HCT116 (cell line): Measurements from ENCODE around the gene CCDC88C. TPM values are rescaled to one million over a fixed set of nuclear protein-coding genes. Genes with fewer than 3 reads are reported as not detected.

Source experiments
- ATAC-seq: fragments of 200-7000 bp; cut with Tn5 transposase; 2 replicates; pipeline ENCODE4 v1.9.1; 2020; ENCODE audit warnings: mild to moderate bottlenecking, moderate library complexity
- BruUV-seq: library from RNA; stranded (reverse); fragments of 400-500 nt; replicated peaks from 2 replicates; lab custom pipeline; 2021; lab: Mats Ljungman, UMichigan
- CTCF ChIA-PET: fragments of 300-600 bp; sonication (Branson Sonifier 250); formaldehyde crosslinking; loops from one replicate; lab custom pipeline; 2021; ENCODE audit warnings: antibody characterized with exemption; lab: Charles Lee
- POLR2A ChIA-PET: fragments of 300-600, 350-600 bp; sonication (Branson Sonifier 250); formaldehyde crosslinking; loops from one replicate; lab custom pipeline; 2021; ENCODE audit warnings: antibody characterized with exemption; lab: Charles Lee
- RAD21 ChIA-PET, 2 experiments: fragments of 300-600 bp; sonication (Branson Sonifier 250); formaldehyde crosslinking; loops; one replicate each; lab custom pipeline; 2023; ENCODE audit warnings: low total read pairs in 2 of 2; ENCODE audit not compliant: uncharacterized antibody in 2 of 2, unreplicated experiment in 2 of 2, low non-redundant PET in 1 of 2; lab: Charles Lee
- DNase-seq: peaks from one replicate; pipeline ENCODE4 v3.0.0-alpha.2; 2010; ENCODE audit warnings: low read depth, low spot score
- H2AFZ ChIP-seq: fragments of 200-600 bp; shearing (Covaris generic), sonication (generic); 2 replicates; pipeline ENCODE4 v1.6.1; 2017; ENCODE audit warnings: low read depth, mixed run types, mixed read lengths, antibody characterized with exemption, low read length; ENCODE audit not compliant: poor library complexity, severe bottlenecking
- H3K27ac ChIP-seq: 2 replicates; pipeline ENCODE4 v1.5.1; 2012; ENCODE audit warnings: low read depth, low read length
- H3K27me3 ChIP-seq: fragments of 200-600 bp; sonication (generic); 2 replicates; pipeline ENCODE4 v1.6.1; 2016; ENCODE audit warnings: mixed run types, low read length, mixed read lengths; ENCODE audit not compliant: insufficient read depth
- H3K36me3 ChIP-seq, 2 experiments: fragments of 200-500 bp in 1 of 2; fragments of 200-600 bp in 1 of 2; sonication (Bioruptor generic) in 1 of 2; sonication (generic) in 1 of 2; 2 replicates each; pipeline versions ENCODE4 v1.5.1 to v1.6.1; 2014 to 2016; ENCODE audit warnings: low read length in 2 of 2, inconsistent platforms in 1 of 2, mixed read lengths in 1 of 2, mixed run types in 1 of 2; ENCODE audit not compliant: insufficient read depth in 2 of 2, control insufficient read depth in 1 of 2
- H3K4me1 ChIP-seq, 2 experiments: fragments of 200-600 bp in 1 of 2; sonication (generic) in 1 of 2; 2 replicates each; pipeline versions ENCODE4 v1.5.1 to v1.6.1; 2012 to 2017; ENCODE audit warnings: low read length in 2 of 2, inconsistent platforms in 1 of 2, mild to moderate bottlenecking in 1 of 2, mixed read lengths in 1 of 2, mixed run types in 1 of 2, moderate library complexity in 1 of 2; ENCODE audit not compliant: insufficient read depth in 2 of 2, control insufficient read depth in 1 of 2
- H3K4me2 ChIP-seq: fragments of 200-600 bp; sonication (generic); 2 replicates; pipeline ENCODE4 v1.6.1; 2017; ENCODE audit warnings: mixed run types, low read length, mixed read lengths
- H3K4me3 ChIP-seq, 2 experiments: fragments of 200-600 bp in 1 of 2; sonication (generic) in 1 of 2; replicated peaks in 1 of 2; 2 replicates each; pipeline ENCODE4 v1.5.1; 2011 to 2016; ENCODE audit warnings: low read length in 2 of 2, control low read depth in 1 of 2, low read depth in 1 of 2, mild to moderate bottlenecking in 1 of 2, mixed read lengths in 1 of 2, mixed run types in 1 of 2
- H3K79me2 ChIP-seq: fragments of 200-600 bp; sonication (generic); 2 replicates; pipeline ENCODE4 v1.6.1; 2017; ENCODE audit warnings: mild to moderate bottlenecking, mixed run types, low read length, moderate library complexity, mixed read lengths; ENCODE audit not compliant: insufficient read depth
- H3K9ac ChIP-seq: fragments of 200-600 bp; sonication (generic); 2 replicates; pipeline ENCODE4 v1.6.1; 2016; ENCODE audit warnings: low read length, mixed read lengths
- H3K9me2 ChIP-seq: fragments of 200-600 bp; sonication (generic), shearing (Covaris generic); 2 replicates; pipeline ENCODE4 v1.6.1; 2017; ENCODE audit warnings: mixed run types, mild to moderate bottlenecking, moderate library complexity; ENCODE audit not compliant: insufficient read depth
- H3K9me3 ChIP-seq, 2 experiments: fragments of 200-500 bp in 1 of 2; fragments of 200-600 bp in 1 of 2; sonication (Bioruptor generic) in 1 of 2; sonication (generic) in 1 of 2; 2 replicates each; pipeline ENCODE4 v1.6.1; 2014 to 2017; ENCODE audit warnings: low read length in 2 of 2, mixed read lengths in 2 of 2, inconsistent platforms in 1 of 2, low read depth in 1 of 2, mild to moderate bottlenecking in 1 of 2, mixed run types in 1 of 2, moderate library complexity in 1 of 2; ENCODE audit not compliant: control insufficient read depth in 1 of 2, insufficient read depth in 1 of 2
- H4K20me1 ChIP-seq: fragments of 200-600 bp; sonication (generic), shearing (Covaris generic); 2 replicates; pipeline ENCODE4 v1.6.1; 2017; ENCODE audit warnings: mixed run types, mild to moderate bottlenecking, moderate library complexity; ENCODE audit not compliant: insufficient read depth
- CEBPB ChIP-seq: IDR thresholded peaks from 2 replicates; pipeline ENCODE4 v1.6.1; 2012; ENCODE audit warnings: low read depth
- CTCF ChIP-seq, 3 experiments: fragments of 200-600 bp in 1 of 3; sonication (generic) in 1 of 3; IDR thresholded peaks in 2 of 3; conservative IDR thresholded peaks in 1 of 3; 2 replicates each; pipeline ENCODE4 v1.5.1; 2012 to 2017; ENCODE audit warnings: low read depth in 2 of 3, low read length in 2 of 3, antibody characterized with exemption in 1 of 3, borderline replicate concordance in 1 of 3, control low read depth in 1 of 3, mild to moderate bottlenecking in 1 of 3, mixed read lengths in 1 of 3, mixed run types in 1 of 3, moderate library complexity in 1 of 3; ENCODE audit not compliant: insufficient read depth in 1 of 3
- EGR1 ChIP-seq: IDR thresholded peaks from 2 replicates; pipeline ENCODE4 v1.6.1; 2012; ENCODE audit warnings: low read depth
- ELF1 ChIP-seq: IDR thresholded peaks from 2 replicates; pipeline ENCODE4 v1.6.1; 2012; ENCODE audit warnings: low read depth, borderline replicate concordance
- EZH2phosphoT487 ChIP-seq: fragments of 200-600 bp; IDR thresholded peaks from 2 replicates; pipeline ENCODE4 v1.6.1; 2018; ENCODE audit warnings: antibody characterized with exemption, borderline replicate concordance
- FOSL1 ChIP-seq: IDR thresholded peaks from 2 replicates; pipeline ENCODE4 v1.6.1; 2012; ENCODE audit warnings: low read depth
- JUND ChIP-seq: IDR thresholded peaks from 2 replicates; pipeline ENCODE4 v1.6.1; 2012
- MAX ChIP-seq: IDR thresholded peaks from 2 replicates; pipeline ENCODE4 v1.6.1; 2012
- POLR2A ChIP-seq: IDR thresholded peaks from 2 replicates; pipeline ENCODE4 v1.7.0; 2011; ENCODE audit warnings: borderline replicate concordance; ENCODE audit not compliant: insufficient read depth, insufficient read length; ENCODE audit errors: extremely low read depth
- POLR2AphosphoS5 ChIP-seq: IDR thresholded peaks from 2 replicates; pipeline ENCODE4 v1.6.1; 2011; ENCODE audit warnings: mild to moderate bottlenecking, low read depth, low read length, moderate library complexity
- RAD21 ChIP-seq: IDR thresholded peaks from 2 replicates; pipeline ENCODE4 v1.6.1; 2012; ENCODE audit warnings: low read depth, mild to moderate bottlenecking
- REST ChIP-seq: IDR thresholded peaks from 2 replicates; pipeline ENCODE4 v1.6.1; 2012; ENCODE audit warnings: low read depth
- SIN3A ChIP-seq: IDR thresholded peaks from 2 replicates; pipeline ENCODE4 v1.6.1; 2012; ENCODE audit warnings: low read depth
- SP1 ChIP-seq: IDR thresholded peaks from 2 replicates; pipeline ENCODE4 v1.6.1; 2012; ENCODE audit warnings: low read depth
- TCF7L2 ChIP-seq: IDR thresholded peaks from 2 replicates; pipeline ENCODE4 v1.7.0; 2011; ENCODE audit warnings: borderline replicate concordance, inconsistent platforms; ENCODE audit not compliant: insufficient read depth, insufficient read length; ENCODE audit errors: extremely low read depth
- ZBTB33 ChIP-seq: IDR thresholded peaks from 2 replicates; pipeline ENCODE4 v1.6.1; 2011; ENCODE audit warnings: mild to moderate bottlenecking, low read length, moderate library complexity; ENCODE audit not compliant: insufficient replicate concordance; ENCODE audit errors: extremely low read depth
- ZFX ChIP-seq: fragments of 450-650 bp; IDR thresholded peaks from 2 replicates; pipeline ENCODE4 v1.6.1; 2017
- ZNF274 ChIP-seq: fragments of 200-500 bp; sonication (Bioruptor generic); IDR thresholded peaks from 2 replicates; pipeline ENCODE4 v1.6.1; 2014; ENCODE audit warnings: mild to moderate bottlenecking, low read depth, low read length, inconsistent platforms
- intact Hi-C: fragments of 100-400 bp; cut with micrococcal nuclease; formaldehyde crosslinking; loops from 2 replicates; pipeline ENCODE4 v1.10.0; 2022
- total RNA-seq: library from RNA; stranded (reverse); gene quantifications from one replicate; pipeline ENCODE4 v1.2.1, GENCODE V29; 2021; ENCODE audit not compliant: unreplicated experiment

CCDC88C gene
- total RNA-seq, 1 experiment from 2014 or later, result 20.8 TPM

GRCh38 chr14:91227183-91227628, 190.4 kb downstream of the CCDC88C start:
- CTCF ChIA-PET, result no interaction called here

More at GRCh38 chr14:91227183-91227628, 190.4 kb downstream of the CCDC88C start:
- POLR2A ChIA-PET, result no interaction called here
- Histone ChIP-seq H3K4me1 (peaks cover 0 to 11% of the 10 kb centered on the region in 2 experiments; a peak in 1 of 4 replicates), H4K20me1 (no peaks in the 10 kb centered on the region), H3K4me2 (no peak overlapping the region), H3K27ac (no peak overlapping the region)
- RAD21 ChIA-PET, result no interaction called here
- intact Hi-C loops, result no loop called here
- ATAC-seq, result no peak
- TF ChIP-seq EZH2phosphoT487 (no peak), POLR2A (no peak), FOSL1 (no peak), JUND (no peak), ELF1 (no peak), SP1 (no peak), CEBPB (no peak), POLR2AphosphoS5 (no peak), REST (no peak), ZNF274 (no peak), ZFX (no peak), TCF7L2 (no peak), ZBTB33 (no peak), RAD21 (no peak), EGR1 (no peak), MAX (no peak), CTCF (IDR thresholded peaks at IDR 0.05 in 2 of 3, conservative IDR thresholded peaks at IDR 0.05 in 1 of 3; ENCODE audit: borderline replicate concordance in 1 of 3, insufficient read depth in 1 of 3, low read depth in 2 of 3, low read length in 2 of 3) (no peak), SIN3A (no peak)
- TF ChIP-seq, all 23 proteins: peak for 0
- Histone ChIP-seq H3K4me3 (no peak overlapping the region), H3K9me3 (no peaks in the 10 kb centered on the region), H3K27me3 (no peaks in the 10 kb centered on the region), H3K9me2 (no peaks in the 10 kb centered on the region), H3K9ac (no peak overlapping the region), H3K36me3 (peaks cover 0 to 4% of the 10 kb centered on the region in 2 experiments; a peak in 1 of 4 replicates), H3K79me2 (no peaks in the 10 kb centered on the region), H2AFZ (no peak overlapping the region)
- DNase-seq, result no peak
- BruUV-seq, result no TSS peak
